ENCODE data around the gene ZC2HC1B.

GRCh38 chr6:143857651-143858050, 6.6 kb upstream of the ZC2HC1B start:
- TF ChIP-seq ZBTB7A (tag by site-specific recombination; IDR thresholded peaks at IDR 0.05; ENCODE audit: low read depth): no peak
- TF ChIP-seq CTCF (tag by site-specific recombination; IDR thresholded peaks at IDR 0.05): no peak
- TF ChIP-seq ZNF561 (tag by site-specific recombination; IDR thresholded peaks at IDR 0.05; ENCODE audit: borderline replicate concordance): no peak
- TF ChIP-seq, protein P1, sequence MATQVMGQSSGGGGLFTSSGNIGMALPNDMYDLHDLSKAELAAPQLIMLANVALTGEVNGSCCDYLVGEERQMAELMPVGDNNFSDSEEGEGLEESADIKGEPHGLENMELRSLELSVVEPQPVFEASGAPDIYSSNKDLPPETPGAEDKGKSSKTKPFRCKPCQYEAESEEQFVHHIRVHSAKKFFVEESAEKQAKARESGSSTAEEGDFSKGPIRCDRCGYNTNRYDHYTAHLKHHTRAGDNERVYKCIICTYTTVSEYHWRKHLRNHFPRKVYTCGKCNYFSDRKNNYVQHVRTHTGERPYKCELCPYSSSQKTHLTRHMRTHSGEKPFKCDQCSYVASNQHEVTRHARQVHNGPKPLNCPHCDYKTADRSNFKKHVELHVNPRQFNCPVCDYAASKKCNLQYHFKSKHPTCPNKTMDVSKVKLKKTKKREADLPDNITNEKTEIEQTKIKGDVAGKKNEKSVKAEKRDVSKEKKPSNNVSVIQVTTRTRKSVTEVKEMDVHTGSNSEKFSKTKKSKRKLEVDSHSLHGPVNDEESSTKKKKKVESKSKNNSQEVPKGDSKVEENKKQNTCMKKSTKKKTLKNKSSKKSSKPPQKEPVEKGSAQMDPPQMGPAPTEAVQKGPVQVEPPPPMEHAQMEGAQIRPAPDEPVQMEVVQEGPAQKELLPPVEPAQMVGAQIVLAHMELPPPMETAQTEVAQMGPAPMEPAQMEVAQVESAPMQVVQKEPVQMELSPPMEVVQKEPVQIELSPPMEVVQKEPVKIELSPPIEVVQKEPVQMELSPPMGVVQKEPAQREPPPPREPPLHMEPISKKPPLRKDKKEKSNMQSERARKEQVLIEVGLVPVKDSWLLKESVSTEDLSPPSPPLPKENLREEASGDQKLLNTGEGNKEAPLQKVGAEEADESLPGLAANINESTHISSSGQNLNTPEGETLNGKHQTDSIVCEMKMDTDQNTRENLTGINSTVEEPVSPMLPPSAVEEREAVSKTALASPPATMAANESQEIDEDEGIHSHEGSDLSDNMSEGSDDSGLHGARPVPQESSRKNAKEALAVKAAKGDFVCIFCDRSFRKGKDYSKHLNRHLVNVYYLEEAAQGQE (tag by site-specific recombination; IDR thresholded peaks at IDR 0.05): no peak
- TF ChIP-seq ZFP37 (tag by site-specific recombination; IDR thresholded peaks at IDR 0.05): no peak
- TF ChIP-seq, protein P2, sequence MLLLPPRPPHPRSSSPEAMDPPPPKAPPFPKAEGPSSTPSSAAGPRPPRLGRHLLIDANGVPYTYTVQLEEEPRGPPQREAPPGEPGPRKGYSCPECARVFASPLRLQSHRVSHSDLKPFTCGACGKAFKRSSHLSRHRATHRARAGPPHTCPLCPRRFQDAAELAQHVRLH (tag by site-specific recombination; IDR thresholded peaks at IDR 0.05): no peak
- TF ChIP-seq ZNF24 (tag by site-specific recombination; IDR thresholded peaks at IDR 0.05): no peak
- no peak for TF ChIP-seq MYNN (tag by site-specific recombination; IDR thresholded peaks at IDR 0.05; ENCODE audit: borderline replicate concordance)
- TF ChIP-seq, protein P3, sequence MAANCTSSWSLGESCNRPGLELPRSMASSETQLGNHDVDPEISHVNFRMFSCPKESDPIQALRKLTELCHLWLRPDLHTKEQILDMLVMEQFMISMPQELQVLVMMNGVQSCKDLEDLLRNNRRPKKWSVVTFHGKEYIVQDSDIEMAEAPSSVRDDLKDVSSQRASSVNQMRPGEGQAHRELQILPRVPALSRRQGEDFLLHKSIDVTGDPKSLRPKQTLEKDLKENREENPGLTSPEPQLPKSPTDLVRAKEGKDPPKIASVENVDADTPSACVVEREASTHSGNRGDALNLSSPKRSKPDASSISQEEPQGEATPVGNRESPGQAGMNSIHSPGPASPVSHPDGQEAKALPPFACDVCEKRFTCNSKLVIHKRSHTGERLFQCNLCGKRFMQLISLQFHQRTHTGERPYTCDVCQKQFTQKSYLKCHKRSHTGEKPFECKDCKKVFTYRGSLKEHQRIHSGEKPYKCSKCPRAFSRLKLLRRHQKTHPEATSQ (tag by site-specific recombination; IDR thresholded peaks at IDR 0.05): no peak
- no peak for TF ChIP-seq ZFP41 (tag by site-specific recombination; IDR thresholded peaks at IDR 0.05; ENCODE audit: borderline replicate concordance)
- no peak for TF ChIP-seq ZNF211 (tag by site-specific recombination; IDR thresholded peaks at IDR 0.05; ENCODE audit: low read depth)
- TF ChIP-seq, protein P4, sequence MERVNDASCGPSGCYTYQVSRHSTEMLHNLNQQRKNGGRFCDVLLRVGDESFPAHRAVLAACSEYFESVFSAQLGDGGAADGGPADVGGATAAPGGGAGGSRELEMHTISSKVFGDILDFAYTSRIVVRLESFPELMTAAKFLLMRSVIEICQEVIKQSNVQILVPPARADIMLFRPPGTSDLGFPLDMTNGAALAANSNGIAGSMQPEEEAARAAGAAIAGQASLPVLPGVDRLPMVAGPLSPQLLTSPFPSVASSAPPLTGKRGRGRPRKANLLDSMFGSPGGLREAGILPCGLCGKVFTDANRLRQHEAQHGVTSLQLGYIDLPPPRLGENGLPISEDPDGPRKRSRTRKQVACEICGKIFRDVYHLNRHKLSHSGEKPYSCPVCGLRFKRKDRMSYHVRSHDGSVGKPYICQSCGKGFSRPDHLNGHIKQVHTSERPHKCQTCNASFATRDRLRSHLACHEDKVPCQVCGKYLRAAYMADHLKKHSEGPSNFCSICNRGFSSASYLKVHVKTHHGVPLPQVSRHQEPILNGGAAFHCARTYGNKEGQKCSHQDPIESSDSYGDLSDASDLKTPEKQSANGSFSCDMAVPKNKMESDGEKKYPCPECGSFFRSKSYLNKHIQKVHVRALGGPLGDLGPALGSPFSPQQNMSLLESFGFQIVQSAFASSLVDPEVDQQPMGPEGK (tag by site-specific recombination; IDR thresholded peaks at IDR 0.05): no peak
- TF ChIP-seq ZNF121 (tag by site-specific recombination; IDR thresholded peaks at IDR 0.05): no peak

All from HEK293 (cell line).